GM23338 (cell line): ENCODE data around the gene SORBS1. TPM values are rescaled to one million over a fixed set of nuclear protein-coding genes. Genes with fewer than 3 reads are reported as not detected.

Experiments used
- ATAC-seq: fragments of 200-7000 bp; cut with Tn5 transposase; 3 replicates; pipeline ENCODE4 v1.9.1; 2020
- DNase-seq: peaks from one replicate; pipeline ENCODE4 v3.0.0-alpha.2; 2015; ENCODE audit warnings: low spot score
- H2AFZ ChIP-seq: fragments of 200-600 bp; sonication (generic); 2 replicates; pipeline ENCODE4 v1.8.0; 2016; ENCODE audit warnings: antibody characterized with exemption, mild to moderate bottlenecking, moderate library complexity
- H3F3A ChIP-seq: fragments of 200-600 bp; sonication (generic); replicated peaks from 2 replicates; pipeline ENCODE4 v1.8.0; 2017; ENCODE audit warnings: antibody characterized with exemption, mixed run types, low read depth
- H3K27ac ChIP-seq: fragments of 200-600 bp; sonication (generic); 2 replicates; pipeline ENCODE4 v1.6.1; 2016; ENCODE audit warnings: low read depth
- H3K27me3 ChIP-seq: fragments of 200-600 bp; sonication (generic); 2 replicates; pipeline ENCODE4 v1.8.0; 2016; ENCODE audit warnings: mild to moderate bottlenecking, mixed run types, moderate library complexity; ENCODE audit not compliant: insufficient read depth
- H3K36me3 ChIP-seq: fragments of 200-600 bp; sonication (generic); 2 replicates; pipeline ENCODE4 v1.8.0; 2016; ENCODE audit warnings: mild to moderate bottlenecking; ENCODE audit not compliant: insufficient read depth
- H3K4me1 ChIP-seq: fragments of 200-600 bp; sonication (generic); 2 replicates; pipeline ENCODE4 v1.8.0; 2016; ENCODE audit warnings: mild to moderate bottlenecking, moderate library complexity; ENCODE audit not compliant: insufficient read depth
- H3K4me2 ChIP-seq: fragments of 200-600 bp; sonication (generic); 2 replicates; pipeline ENCODE4 v1.7.1; 2017; ENCODE audit warnings: mixed run types
- H3K4me3 ChIP-seq: fragments of 200-600 bp; sonication (generic); 2 replicates; pipeline ENCODE4 v1.6.1; 2016; ENCODE audit warnings: mixed run types
- H3K79me2 ChIP-seq: fragments of 200-600 bp; sonication (generic); replicated peaks from 2 replicates; pipeline ENCODE4 v1.8.0; 2017; ENCODE audit warnings: mild to moderate bottlenecking; ENCODE audit not compliant: insufficient read depth
- H3K9me2 ChIP-seq: fragments of 200-600 bp; sonication (generic); 2 replicates; pipeline ENCODE4 v1.8.0; 2017; ENCODE audit not compliant: insufficient read depth
- H4K20me1 ChIP-seq: fragments of 200-600 bp; sonication (generic); replicated peaks from 2 replicates; pipeline ENCODE4 v1.8.0; 2017; ENCODE audit warnings: mild to moderate bottlenecking; ENCODE audit not compliant: insufficient read depth
- H3K27ac Mint-ChIP-seq: 2 replicates; pipeline ENCODE4 v1.8.0; 2020; ENCODE audit warnings: inconsistent platforms, mild to moderate bottlenecking, moderate library complexity, mixed read lengths
- H3K27me3 Mint-ChIP-seq: 3 replicates; pipeline ENCODE4 v1.8.0; 2022; ENCODE audit warnings: low read depth, mild to moderate bottlenecking, moderate library complexity, mixed read lengths, inconsistent platforms; ENCODE audit not compliant: insufficient read depth, poor library complexity
- H3K36me3 Mint-ChIP-seq: 3 replicates; pipeline ENCODE4 v1.8.0; 2021; ENCODE audit warnings: low read depth, mild to moderate bottlenecking, inconsistent platforms, moderate library complexity, mixed read lengths
- H3K4me1 Mint-ChIP-seq: 3 replicates; pipeline ENCODE4 v1.8.0; 2020; ENCODE audit warnings: mild to moderate bottlenecking, inconsistent platforms, mixed read lengths
- H3K4me3 Mint-ChIP-seq: 3 replicates; pipeline ENCODE4 v1.8.0; 2021; ENCODE audit warnings: moderate library complexity, mild to moderate bottlenecking, inconsistent platforms, mixed read lengths
- H3K9me3 Mint-ChIP-seq: 3 replicates; pipeline ENCODE4 v1.8.0; 2020; ENCODE audit warnings: moderate library complexity, mild to moderate bottlenecking, inconsistent platforms, mixed read lengths
- CREB1 ChIP-seq: fragments of 250-450 bp; sonication (Bioruptor Pico); IDR thresholded peaks from 2 replicates; pipeline ENCODE4 v1.5.0; 2020; ENCODE audit warnings: low read depth, mild to moderate bottlenecking, moderate library complexity
- CTCF ChIP-seq, 2 experiments: fragments of 200-600 bp in 1 of 2; sonication (generic) in 1 of 2; conservative IDR thresholded peaks; 2 replicates each; pipeline versions ENCODE4 v1.5.1 to v1.6.1; 2016 to 2017; ENCODE audit warnings: antibody characterized with exemption in 2 of 2, low read depth in 2 of 2, mild to moderate bottlenecking in 2 of 2, moderate library complexity in 1 of 2
- ETS1 ChIP-seq: IDR thresholded peaks from 2 replicates; pipeline ENCODE4 v1.6.1; 2016; ENCODE audit warnings: antibody characterized with exemption
- EZH2 ChIP-seq: fragments of 200-600 bp; sonication (generic); IDR thresholded peaks from one replicate; pipeline ENCODE4 v1.8.0; 2017; ENCODE audit warnings: antibody characterized with exemption, mild to moderate bottlenecking, low read depth; ENCODE audit not compliant: unreplicated experiment
- POLR2AphosphoS5 ChIP-seq: IDR thresholded peaks from 2 replicates; pipeline ENCODE4 v1.6.1; 2016; ENCODE audit warnings: antibody characterized with exemption, low read depth
- STAT1 ChIP-seq: IDR thresholded peaks from one replicate; pipeline ENCODE4 v1.6.1; 2016; ENCODE audit warnings: antibody characterized with exemption; ENCODE audit not compliant: unreplicated experiment
- ZNF114 ChIP-seq: fragments of 250-450 bp; sonication (Bioruptor Pico); IDR thresholded peaks from 2 replicates; pipeline ENCODE4 v1.5.0; 2020; ENCODE audit warnings: mild to moderate bottlenecking, moderate library complexity
- ZNF331 ChIP-seq: fragments of 250-450 bp; sonication (Bioruptor Pico); IDR thresholded peaks from 2 replicates; pipeline ENCODE4 v1.5.0; 2020; ENCODE audit warnings: low read depth, mild to moderate bottlenecking, moderate library complexity
- ZNF462 ChIP-seq: fragments of 250-450 bp; sonication (Bioruptor Pico); IDR thresholded peaks from 2 replicates; pipeline ENCODE4 v1.5.0; 2020; ENCODE audit warnings: mild to moderate bottlenecking, moderate library complexity
- polyA plus RNA-seq: library from polyadenylated mRNA; unstranded; fragments of >200 nt; fragmentation: Nextera tagmentation; extraction: Ambion mirVana; gene quantifications from 2 replicates; pipeline ENCODE4 v1.2.1, GENCODE V29; 2016
- total RNA-seq: library from RNA; depleted of rRNA; stranded (reverse); fragments of >200 nt; shearing (Covaris generic); gene quantifications from 2 replicates; pipeline ENCODE4 v1.2.3, GENCODE V29; 2014

Gene SORBS1
- total and polyA plus RNA-seq, 2 experiments from 2014 or later: 47.7 to 51.5 TPM

GRCh38 chr10:95451568-95452524 lies 109.3 kb downstream of the SORBS1 start:
- H3K36me3 Mint-ChIP-seq: no peaks in the 10 kb centered on the region
- no peaks in the 10 kb centered on the region for H3K9me3 Mint-ChIP-seq
- H3K27ac Mint-ChIP-seq: no peak overlapping the region
- no peaks in the 10 kb centered on the region for H4K20me1 ChIP-seq
- no peak overlapping the region for H2AFZ ChIP-seq
- H3K4me3 ChIP-seq: no peak overlapping the region
- peaks cover 1% of the 10 kb centered on the region for H3K27me3 Mint-ChIP-seq
- DNase-seq (no peak), ATAC-seq (no peak)
- no peaks in the 10 kb centered on the region for H3K9me2 ChIP-seq
- no peaks in the 10 kb centered on the region for H3K36me3 ChIP-seq
- H3K4me3 Mint-ChIP-seq: no peak overlapping the region
- H3K4me1 Mint-ChIP-seq: peaks cover 15% of the 10 kb centered on the region
- TF ChIP-seq ZNF331 (CRISPR knock-in tag) (no peak), CREB1 (CRISPR knock-in tag) (no peak), POLR2AphosphoS5 (no peak), ETS1 (no peak), ZNF114 (CRISPR knock-in tag) (no peak)
- H3K27ac ChIP-seq: no peak overlapping the region
- H3K4me1 ChIP-seq: peaks cover 12% of the 10 kb centered on the region; the same call in 1 of the 2 replicates
- H3K79me2 ChIP-seq: peaks cover 16% of the 10 kb centered on the region; the same call in 1 of the 2 replicates
- H3F3A ChIP-seq: no peaks in the 10 kb centered on the region
- no peaks in the 10 kb centered on the region for H3K27me3 ChIP-seq
- no peak overlapping the region for H3K4me2 ChIP-seq

DNA sequence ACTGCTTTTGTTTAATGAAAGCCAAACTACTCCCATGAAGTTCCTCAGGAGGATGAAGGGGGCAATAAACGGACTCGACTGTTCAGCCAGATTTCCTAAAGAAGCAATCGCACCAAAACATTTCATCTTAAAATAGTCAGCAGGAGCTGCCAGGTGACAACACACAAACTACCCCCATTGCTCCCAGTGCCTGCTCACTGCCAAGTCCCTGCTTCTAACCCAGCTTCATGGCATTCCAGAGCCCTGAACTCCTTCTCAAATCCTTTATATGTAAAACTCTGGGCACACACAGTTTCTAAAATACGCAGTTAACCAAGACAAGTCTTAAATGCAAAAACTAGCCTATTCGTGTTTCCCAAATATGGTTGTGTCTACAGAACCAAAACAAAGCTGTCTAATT lies 110.0 kb downstream of the SORBS1 start:
- peak; percentile 37; the same call in 2 of the 3 replicates for ATAC-seq
- H3K27ac ChIP-seq: no peak overlapping the region
- TF ChIP-seq EZH2 (no peak), STAT1 (no peak), CTCF (conservative IDR thresholded peaks at IDR 0.05; ENCODE audit: low read depth in 2 of 2) (no peak), ZNF462 (CRISPR knock-in tag) (no peak), ZNF114 (CRISPR knock-in tag) (no peak)

More for the DNA sequence above, 110.0 kb downstream of the SORBS1 start:
- no peak for DNase-seq
- H4K20me1 ChIP-seq: no peaks in the 10 kb centered on the region
- H3K27me3 Mint-ChIP-seq: peaks cover 1% of the 10 kb centered on the region
- H3K9me3 Mint-ChIP-seq: no peaks in the 10 kb centered on the region
- no peak overlapping the region; the same call in 1 of the 2 replicates for H3K27ac Mint-ChIP-seq
- H3F3A ChIP-seq: no peaks in the 10 kb centered on the region
- H3K36me3 ChIP-seq: no peaks in the 10 kb centered on the region
- H3K27me3 ChIP-seq: no peaks in the 10 kb centered on the region
- H3K4me3 Mint-ChIP-seq: no peak overlapping the region
- H3K4me2 ChIP-seq: no peak overlapping the region
- H3K4me3 ChIP-seq: no peak overlapping the region
- H3K36me3 Mint-ChIP-seq: no peaks in the 10 kb centered on the region
- H2AFZ ChIP-seq: no peak overlapping the region
- H3K4me1 ChIP-seq: peaks cover 10% of the 10 kb centered on the region; the same call in 1 of the 2 replicates
- peaks cover 14% of the 10 kb centered on the region for H3K4me1 Mint-ChIP-seq
- peaks cover 16% of the 10 kb centered on the region; the same call in 1 of the 2 replicates for H3K79me2 ChIP-seq
- H3K9me2 ChIP-seq: no peaks in the 10 kb centered on the region
